ENCODE data around the gene SLC25A6.

The SLC25A6 gene

DNA sequence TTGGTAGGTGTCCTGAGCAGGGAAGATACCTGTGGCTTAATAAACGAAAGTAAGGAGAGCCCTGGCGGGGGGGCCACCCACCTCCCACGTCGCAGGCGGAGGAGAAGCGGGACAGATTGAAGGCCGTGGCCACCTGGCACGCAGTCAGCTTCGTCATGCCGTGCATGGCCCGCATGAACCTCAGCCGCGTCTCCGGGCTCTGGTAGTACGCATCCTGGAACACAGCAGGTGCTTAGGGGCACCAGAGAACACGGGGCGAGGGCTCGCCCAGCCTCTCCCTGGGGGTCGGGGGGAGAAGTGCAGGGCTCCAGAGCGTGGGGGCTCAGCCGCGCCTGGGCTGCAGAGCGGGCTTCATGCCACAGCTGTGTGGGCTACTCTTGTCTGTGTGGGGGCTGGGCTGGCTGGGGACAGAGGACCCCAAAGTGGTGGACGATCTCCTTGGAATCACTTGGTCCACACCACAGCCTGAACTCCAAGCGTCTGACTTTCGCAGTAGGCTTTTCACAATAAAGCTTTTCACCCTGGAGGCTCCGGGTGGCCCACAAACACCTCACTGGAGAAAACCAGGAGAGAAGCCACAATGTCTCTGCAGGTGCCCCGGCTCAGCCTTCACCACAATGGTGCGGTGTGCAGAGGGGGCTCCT lies 27.1 kb upstream of the SLC25A6 start:
- no peak for DNase-seq (ENCODE audit: extremely low read depth, low read depth)
- TF ChIP-seq CTCF (IDR thresholded peaks at IDR 0.05; ENCODE audit: low read depth, low read length) = no peak

- no peak for TF ChIP-seq CTCF (IDR thresholded peaks at IDR 0.05; ENCODE audit: low read depth, low read length)
- DNase-seq (ENCODE audit: extremely low read depth, low read depth) = no peak
Observed at GRCh38 chrX:1417921-1418771, 26.2 kb upstream of the SLC25A6 start.

- no peak for TF ChIP-seq CTCF (IDR thresholded peaks at IDR 0.05; ENCODE audit: low read depth, low read length)
- no peak for DNase-seq (ENCODE audit: extremely low read depth, low read depth)
Observed at GRCh38 chrX:1416965-1417760, 25.2 kb upstream of the SLC25A6 start.

- no peak for DNase-seq (ENCODE audit: extremely low read depth, low read depth)
- no peak for TF ChIP-seq CTCF (IDR thresholded peaks at IDR 0.05; ENCODE audit: low read depth, low read length)
Observed at GRCh38 chrX:1416327-1416784, 24.4 kb upstream of the SLC25A6 start.

DNA sequence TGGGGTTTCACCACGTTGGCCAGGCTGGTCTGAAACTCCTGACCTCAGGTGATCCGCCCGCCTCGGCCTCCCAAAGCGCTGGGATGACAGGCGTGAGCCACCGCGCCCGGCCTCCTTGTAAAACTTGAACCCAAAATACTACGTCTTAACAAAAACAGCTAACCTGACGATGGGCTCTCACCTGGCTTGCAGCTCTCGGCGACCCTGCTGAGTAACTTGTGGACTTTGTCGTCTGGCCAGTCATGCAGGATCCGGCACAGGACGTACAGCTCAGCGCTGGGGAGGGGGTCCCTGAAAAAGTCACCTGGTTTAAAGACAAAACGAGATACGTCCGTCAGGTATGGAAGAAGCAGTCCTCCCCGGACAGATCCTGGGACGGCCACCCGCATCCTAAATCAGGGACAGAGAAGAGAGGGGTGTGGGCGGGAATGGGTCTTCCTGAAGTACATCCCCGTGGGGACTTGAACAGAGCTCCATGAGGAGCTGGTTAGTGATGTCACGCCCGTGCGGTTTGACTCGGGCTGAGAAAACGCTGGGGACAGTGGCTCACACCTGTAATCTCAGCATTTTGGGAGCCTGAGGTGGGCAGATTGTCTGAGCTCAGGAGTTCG lies 20.7 kb upstream of the SLC25A6 start:
- TF ChIP-seq CTCF (IDR thresholded peaks at IDR 0.05; ENCODE audit: low read depth, low read length) = no peak
- no peak for DNase-seq (ENCODE audit: extremely low read depth, low read depth)

GRCh38 chrX:1411326-1411725 lies 19.4 kb upstream of the SLC25A6 start:
- no peak for TF ChIP-seq CTCF (IDR thresholded peaks at IDR 0.05; ENCODE audit: low read depth, low read length)
- no peak for DNase-seq (ENCODE audit: extremely low read depth, low read depth)
